ENCODE measurements around the gene ATF7. TPM values are rescaled to one million over a fixed set of nuclear protein-coding genes. Genes with fewer than 3 reads are reported as not detected.
A peak's percentile ranks its signal among the peaks of the same experiment; 100 is the strongest.

Gene ATF7
- total and polyA plus RNA-seq, 2 donors (not counting 3 experiments of a cell fraction or from before 2014, with no cell fraction given) = 36.0 to 68.5 TPM

DNA sequence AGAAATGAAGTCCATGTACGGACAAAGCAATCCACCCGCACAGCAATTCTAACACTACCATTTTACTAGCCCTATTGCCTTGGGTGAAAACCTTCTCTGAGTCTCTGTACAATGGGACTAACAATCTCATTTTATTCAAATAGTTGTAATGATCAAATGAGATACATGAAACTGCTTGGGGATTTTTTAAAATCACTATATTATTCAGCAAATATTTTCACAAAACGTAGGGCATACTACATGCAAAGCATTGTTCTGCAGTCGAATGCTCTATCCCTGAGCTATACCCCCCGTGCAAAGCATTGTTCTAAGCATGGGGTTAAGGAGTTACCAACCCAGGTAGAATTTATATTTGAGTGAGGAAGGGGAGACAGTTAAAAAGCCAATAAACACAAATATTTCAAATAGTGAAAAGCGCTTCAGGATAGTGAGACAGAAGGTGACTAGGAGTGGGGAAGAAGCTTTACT is 554 bp upstream of the ATF7 start:
- POLR2A ChIA-PET = interaction anchor here (0.6 to 1.0 kb wide), 2 partner anchors 48 to 49 kb away, joined by 3 to 4 read pairs; partner anchors contain the start of gene ATP5MC2
- H3K27ac ChIP-seq (ENCODE audit: insufficient read depth, low read depth, low read length) = no peak overlapping the region
- CTCF ChIA-PET = interaction anchor here (1.8 to 3.1 kb wide), 2 partner anchors 49 to 83 kb away, joined by 10 to 13 read pairs; partner anchors contain the start of gene ATP5MC2
- no peak for DNase-seq (ENCODE audit: low read depth, low spot score)
- intact Hi-C loops (cut with micrococcal nuclease) (loop anchor here (1.0 to 2.0 kb wide), 4 partner anchors 8 to 84 kb away; partner anchors contain the start of gene ATP5MC2), dilution Hi-C loops (cut with MboI; ENCODE audit: extremely low pct_ligation_motif_present, low sequenced_read_pairs) (no loop called here)
- peaks cover 40% of the 10 kb centered on the region for H3K79me2 ChIP-seq (ENCODE audit: control insufficient read depth, insufficient read depth, low read length)
- peak overlapping the region; percentile 89 for H2AFZ ChIP-seq (ENCODE audit: low read depth, low read length)
- H3K4me2 ChIP-seq (ENCODE audit: insufficient read depth, low read length) = peak overlapping the region; percentile 91
- no peak for FAIRE-seq
- no peaks in the 10 kb centered on the region for H3K27me3 ChIP-seq (ENCODE audit: control insufficient read depth in 2 of 2, insufficient read depth in 2 of 2, low read length in 2 of 2)
- peak overlapping the region; percentile 95 for H3K9ac ChIP-seq (replicated peaks; ENCODE audit: extremely low read depth, insufficient read depth, low read length)
- H3K4me3 ChIP-seq (replicated peaks in 1 of 3; ENCODE audit: insufficient read depth in 1 of 3, low read depth in 1 of 3, low read length in 3 of 3) = peak overlapping the region; percentile 29 to 97 (median 61)
- H3K9me1 ChIP-seq (replicated peaks; ENCODE audit: control insufficient read depth, extremely low read depth, insufficient read depth, low read length) = no peaks in the 10 kb centered on the region
- no peaks in the 10 kb centered on the region for H3K36me3 ChIP-seq (ENCODE audit: control insufficient read depth in 2 of 2, extremely low read depth in 1 of 2, insufficient read depth in 2 of 2, low read length in 2 of 2)
- peaks cover 29% of the 10 kb centered on the region for H3K4me1 ChIP-seq (ENCODE audit: control insufficient read depth, extremely low read depth, insufficient read depth, low read length)
- BruUV-seq (replicated peaks) = no TSS peak
- H4K20me1 ChIP-seq (replicated peaks; ENCODE audit: control insufficient read depth, extremely low read depth, insufficient read depth, low read length) = no peaks in the 10 kb centered on the region
- TF ChIP-seq, protein P1, sequence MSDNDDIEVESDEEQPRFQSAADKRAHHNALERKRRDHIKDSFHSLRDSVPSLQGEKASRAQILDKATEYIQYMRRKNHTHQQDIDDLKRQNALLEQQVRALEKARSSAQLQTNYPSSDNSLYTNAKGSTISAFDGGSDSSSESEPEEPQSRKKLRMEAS (IDR thresholded peaks at IDR 0.05; ENCODE audit: insufficient read depth, insufficient read length) = no peak
- TF ChIP-seq EZH2 (IDR thresholded peaks at IDR 0.05; ENCODE audit: borderline replicate concordance, low read depth, low read length, severe bottlenecking) (no peak), JUN (IDR thresholded peaks at IDR 0.05; ENCODE audit: borderline replicate concordance, insufficient read depth, insufficient read length, low read depth) (no peak), POLR2A (IDR thresholded peaks at IDR 0.05; ENCODE audit: low read depth, low read length) (no peak), POLR2AphosphoS5 (IDR thresholded peaks at IDR 0.05; ENCODE audit: insufficient read depth, low read depth, low read length) (no peak), GATA2 (IDR thresholded peaks at IDR 0.05; ENCODE audit: insufficient read depth, insufficient read length, low read depth, low read length) (no peak), MYC (IDR thresholded peaks at IDR 0.05; ENCODE audit: low read depth, low read length) (no peak)
- no peaks in the 10 kb centered on the region for H3K9me3 ChIP-seq (replicated peaks; ENCODE audit: control insufficient read depth, insufficient read depth, low read length)
